ENCODE results near the gene RASAL3. TPM values are rescaled to one million over a fixed set of nuclear protein-coding genes. Genes with fewer than 3 reads are reported as not detected.
"Not testable (repeated sequence)": the region's sequence is repeated elsewhere in the genome, so short reads cannot be mapped to it uniquely, and the experiment has no call there.

RASAL3 gene
- total and polyA plus RNA-seq, 5 donors, result 0.66 to 2.5 (median 0.97) TPM

GRCh38 chr19:15495151-15495550 is 30.8 kb upstream of the RASAL3 start:
- Histone ChIP-seq H3K4me3 (ENCODE audit: low read length) (no peak overlapping the region), H3K27ac (ENCODE audit: low read length) (no peak overlapping the region)
- WGBS, result 87% methylated on average over 1 of the region's 1 CpG

DNA sequence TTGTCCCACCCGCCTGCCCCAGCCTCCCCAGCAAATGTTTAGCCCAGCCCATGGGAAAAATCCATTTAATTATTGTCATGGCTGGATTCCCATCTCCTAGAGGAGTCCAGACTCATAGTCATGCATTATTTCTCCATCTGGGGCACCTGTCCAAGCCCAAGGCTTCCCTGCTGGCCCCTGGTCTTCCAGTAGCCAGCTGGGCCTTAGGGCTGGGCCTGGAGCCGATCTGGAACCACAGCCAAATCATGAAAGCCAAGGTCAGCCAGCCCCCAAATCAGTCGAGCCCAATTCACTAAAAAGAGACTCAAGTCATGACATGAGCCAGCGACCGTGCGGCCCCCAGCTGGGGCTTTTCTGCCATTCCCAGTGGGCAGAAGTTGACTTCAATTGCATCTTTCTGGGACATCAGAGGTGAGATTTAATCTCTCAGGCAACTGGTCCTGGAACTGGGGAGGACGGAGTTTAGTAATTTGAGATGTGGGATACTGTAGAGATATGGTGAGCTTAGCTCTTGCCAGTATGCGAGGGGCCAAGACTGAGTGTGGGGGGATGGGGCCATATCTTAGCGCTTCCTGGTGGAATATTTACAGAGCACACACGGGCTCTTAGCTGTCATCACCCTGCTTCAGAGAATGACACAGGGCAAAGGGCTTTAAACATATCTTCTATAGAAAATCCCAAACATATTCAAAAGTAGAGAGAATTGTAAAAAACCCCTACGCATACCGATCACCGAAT is 24.3 kb upstream of the RASAL3 start:
- Histone ChIP-seq H3K4me1 (ENCODE audit: control insufficient read depth, insufficient read depth, low read length) (no peaks in the 10 kb centered on the region), H3K27ac (ENCODE audit: low read length) (no peak overlapping the region), H3K27me3 (ENCODE audit: control insufficient read depth, insufficient read depth) (no peaks in the 10 kb centered on the region), H3K4me3 (ENCODE audit: low read length) (no peak overlapping the region), H3K9me3 (ENCODE audit: control insufficient read depth, low read length) (no peaks in the 10 kb centered on the region)
- DNase-seq (peak; percentile 61 to 81 (median 73)), ATAC-seq (peak; percentile 45 to 80)
- WGBS, result 36% methylated on average over 13 of the region's 13 CpGs
- intact Hi-C loops (cut with DNase I), result no loop called here

More at GRCh38 chr19:15495151-15495550, 30.8 kb upstream of the RASAL3 start:
- H3K27me3 ChIP-seq (ENCODE audit: control insufficient read depth, insufficient read depth), result no peaks in the 10 kb centered on the region
- H3K9me3 ChIP-seq (ENCODE audit: control insufficient read depth, low read length), result no peaks in the 10 kb centered on the region
- DNase-seq (no peak), ATAC-seq (no peak)
- H3K4me1 ChIP-seq (ENCODE audit: control insufficient read depth, insufficient read depth, low read length), result no peaks in the 10 kb centered on the region
- intact Hi-C loops (cut with DNase I), result no loop called here

DNA sequence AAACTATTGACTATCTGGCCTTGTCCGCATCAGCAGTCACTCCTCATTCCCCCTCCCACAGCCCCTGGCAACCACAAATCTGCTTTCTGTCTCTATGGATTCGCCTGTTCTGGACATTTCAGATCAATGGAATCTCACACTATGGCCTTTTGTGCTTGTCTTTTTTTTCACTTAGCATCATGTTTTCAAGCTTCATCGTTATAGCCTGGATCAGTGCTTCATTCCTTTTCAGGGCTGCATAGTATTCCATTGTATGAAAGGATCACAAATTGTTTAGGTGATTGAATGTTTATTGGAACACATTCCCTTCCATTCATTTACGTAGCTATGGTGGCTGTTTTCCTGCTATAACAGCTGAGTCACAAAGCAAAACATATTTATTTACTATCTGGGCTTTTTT is 22.7 kb upstream of the RASAL3 start:
- 92% methylated on average over 4 of the region's 4 CpGs for WGBS
- no peak overlapping the region for H3K4me3 ChIP-seq (ENCODE audit: low read length)
- intact Hi-C loops (cut with DNase I), result no loop called here
- no peaks in the 10 kb centered on the region for H3K9me3 ChIP-seq (ENCODE audit: control insufficient read depth, low read length)
- ATAC-seq, result no peak
- no peaks in the 10 kb centered on the region for H3K4me1 ChIP-seq (ENCODE audit: control insufficient read depth, insufficient read depth, low read length)
- H3K27ac ChIP-seq (ENCODE audit: low read length), result no peak overlapping the region
- no peaks in the 10 kb centered on the region for H3K27me3 ChIP-seq (ENCODE audit: control insufficient read depth, insufficient read depth)
- no peak for DNase-seq

GRCh38 chr19:15485768-15486167 is 21.4 kb upstream of the RASAL3 start:
- intact Hi-C loops (cut with DNase I); H3K4me1 ChIP-seq (ENCODE audit: control insufficient read depth, insufficient read depth, low read length); ATAC-seq; H3K4me3 ChIP-seq (ENCODE audit: low read length); H3K27me3 ChIP-seq (ENCODE audit: control insufficient read depth, insufficient read depth); H3K27ac ChIP-seq (ENCODE audit: low read length); DNase-seq; H3K9me3 ChIP-seq (ENCODE audit: control insufficient read depth, low read length): not testable (repeated sequence)
- WGBS, result 92% methylated on average over 5 of the region's 5 CpGs

GRCh38 chr19:15480996-15481395 is 16.7 kb upstream of the RASAL3 start:
- H3K4me1 ChIP-seq (ENCODE audit: control insufficient read depth, insufficient read depth, low read length); H3K4me3 ChIP-seq (ENCODE audit: low read length); DNase-seq; H3K9me3 ChIP-seq (ENCODE audit: control insufficient read depth, low read length); H3K27me3 ChIP-seq (ENCODE audit: control insufficient read depth, insufficient read depth); ATAC-seq; H3K27ac ChIP-seq (ENCODE audit: low read length); intact Hi-C loops (cut with DNase I): not testable (repeated sequence)
- 87% methylated on average over 7 of the region's 7 CpGs for WGBS

DNA sequence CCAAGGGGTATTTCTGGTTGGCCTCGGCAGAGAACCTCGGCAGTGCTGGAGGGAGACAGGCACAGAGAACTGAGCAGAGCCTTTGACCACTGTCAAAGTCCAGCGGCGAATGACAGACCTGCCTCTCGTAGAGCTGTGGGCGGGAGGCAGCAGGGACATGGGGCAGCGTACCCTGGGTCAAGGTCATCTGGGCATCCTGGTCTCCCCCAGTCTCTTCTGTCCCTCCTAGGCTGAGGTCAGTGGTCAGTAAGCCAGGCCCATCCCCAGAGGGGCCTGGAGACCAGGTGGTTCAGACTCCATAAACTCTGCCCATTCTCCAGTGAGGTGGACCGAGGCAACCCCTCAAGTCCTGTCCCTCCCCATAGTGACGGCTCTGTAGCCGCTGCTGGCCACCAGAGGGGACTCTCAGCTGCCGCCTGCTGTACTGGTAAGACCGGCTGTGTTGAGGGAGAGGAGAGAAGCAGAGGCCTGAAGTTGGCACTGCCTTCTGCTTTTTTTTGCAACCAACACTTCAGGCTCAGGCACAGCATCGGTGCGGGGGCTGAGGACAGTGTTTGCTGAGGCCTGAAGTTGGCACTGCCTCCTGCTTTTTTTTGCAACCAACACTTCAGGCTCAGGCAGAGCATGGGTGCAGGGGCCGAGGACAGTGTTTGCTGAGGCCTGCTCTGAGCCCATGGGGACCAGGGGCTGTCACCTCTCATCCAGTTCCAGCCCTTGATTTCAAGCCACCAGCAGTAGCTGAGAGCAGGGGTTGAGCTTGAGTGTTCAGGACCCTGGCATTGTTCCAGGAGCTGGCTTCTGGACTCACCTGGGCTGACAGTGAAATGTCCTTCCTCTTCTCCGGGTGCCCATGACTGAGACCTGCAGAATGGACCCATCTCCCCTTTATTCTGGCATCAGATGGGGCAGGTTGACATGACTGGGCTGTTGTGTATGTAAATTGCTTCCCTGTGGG is 15.3 kb upstream of the RASAL3 start, which contains the start of gene PGLYRP2:
Gene PGLYRP2, minus strand, starts transcription at position 111 of the 955 bp plus-strand sequence. CDS start 130 bp downstream, outside the sequence.
- Histone ChIP-seq H3K27me3 (ENCODE audit: control insufficient read depth, insufficient read depth) (no peaks in the 10 kb centered on the region), H3K4me3 (ENCODE audit: low read length) (no peak within 1 kb of the TSS), H3K27ac (ENCODE audit: low read length) (no peak within 1 kb of the TSS), H3K4me1 (ENCODE audit: control insufficient read depth, insufficient read depth, low read length) (no peaks in the 10 kb centered on the region), H3K9me3 (ENCODE audit: control insufficient read depth, low read length) (no peaks in the 10 kb centered on the region)
- 54% methylated on average over 16 of the region's 16 CpGs for WGBS
- peak; percentile 29 to 70 (median 61) for DNase-seq
- peak; percentile 61 to 70 for ATAC-seq
- intact Hi-C loops (cut with DNase I), result loop anchor here in 1 of 4 donors (10.0 kb wide), 1 partner anchor 45 kb away; no protein-coding TSS in a partner anchor

DNA sequence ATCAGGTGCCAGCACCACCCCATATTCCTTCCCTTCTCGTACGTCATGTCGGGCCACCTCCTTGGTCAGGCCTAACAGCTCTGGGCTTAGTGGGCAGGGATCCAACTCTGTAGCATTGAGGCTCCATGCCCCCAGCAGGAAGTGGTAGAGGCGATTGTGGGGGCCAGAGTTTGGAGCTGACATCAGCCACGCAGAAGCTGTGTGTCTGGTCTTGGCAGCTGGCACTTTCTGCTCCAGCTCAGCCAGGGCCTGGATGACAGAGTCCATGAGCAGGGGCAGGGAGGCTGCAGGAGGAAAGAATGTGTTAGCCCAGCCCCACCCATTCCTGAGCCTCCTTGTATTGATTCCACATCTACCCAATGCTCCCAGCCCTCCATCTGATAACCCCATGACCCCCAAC is 12.0 kb upstream of the RASAL3 start:
- no peaks in the 10 kb centered on the region for H3K4me1 ChIP-seq (ENCODE audit: control insufficient read depth, insufficient read depth, low read length)
- H3K27me3 ChIP-seq (ENCODE audit: control insufficient read depth, insufficient read depth), result no peaks in the 10 kb centered on the region
- ATAC-seq, result no peak
- no peak overlapping the region for H3K4me3 ChIP-seq (ENCODE audit: low read length)
- DNase-seq, result no peak
- intact Hi-C loops (cut with DNase I), result loop anchor here in 1 of 4 donors (10.0 kb wide), 1 partner anchor 48 kb away; no protein-coding TSS in a partner anchor
- no peaks in the 10 kb centered on the region for H3K9me3 ChIP-seq (ENCODE audit: control insufficient read depth, low read length)
- no peak overlapping the region for H3K27ac ChIP-seq (ENCODE audit: low read length)
- 71% methylated on average over 5 of the region's 5 CpGs for WGBS

GRCh38 chr19:15475611-15476010 is 11.3 kb upstream of the RASAL3 start:
- no peaks in the 10 kb centered on the region for H3K4me1 ChIP-seq (ENCODE audit: control insufficient read depth, insufficient read depth, low read length)
- H3K9me3 ChIP-seq (ENCODE audit: control insufficient read depth, low read length), result no peaks in the 10 kb centered on the region
- no peak for DNase-seq
- no peak overlapping the region for H3K27ac ChIP-seq (ENCODE audit: low read length)
- H3K27me3 ChIP-seq (ENCODE audit: control insufficient read depth, insufficient read depth), result no peaks in the 10 kb centered on the region
- WGBS, result 94% methylated on average over 10 of the region's 10 CpGs
- H3K4me3 ChIP-seq (ENCODE audit: low read length), result no peak overlapping the region
- intact Hi-C loops (cut with DNase I), result loop anchor here in 1 of 4 donors (10.0 kb wide), 1 partner anchor 49 kb away; no protein-coding TSS in a partner anchor
- ATAC-seq, result no peak

- no peak for DNase-seq
- intact Hi-C loops (cut with DNase I), result loop anchor here in 1 of 4 donors (10.0 kb wide), 1 partner anchor 50 kb away; no protein-coding TSS in a partner anchor
- WGBS, result 79% methylated on average over 4 of the region's 4 CpGs
- no peak overlapping the region for H3K27ac ChIP-seq (ENCODE audit: low read length)
- no peaks in the 10 kb centered on the region for H3K27me3 ChIP-seq (ENCODE audit: control insufficient read depth, insufficient read depth)
- H3K9me3 ChIP-seq (ENCODE audit: control insufficient read depth, low read length), result no peaks in the 10 kb centered on the region
- H3K4me1 ChIP-seq (ENCODE audit: control insufficient read depth, insufficient read depth, low read length), result no peaks in the 10 kb centered on the region
- no peak overlapping the region for H3K4me3 ChIP-seq (ENCODE audit: low read length)
- no peak for ATAC-seq
Measured at GRCh38 chr19:15475169-15475568, 10.8 kb upstream of the RASAL3 start.

DNA sequence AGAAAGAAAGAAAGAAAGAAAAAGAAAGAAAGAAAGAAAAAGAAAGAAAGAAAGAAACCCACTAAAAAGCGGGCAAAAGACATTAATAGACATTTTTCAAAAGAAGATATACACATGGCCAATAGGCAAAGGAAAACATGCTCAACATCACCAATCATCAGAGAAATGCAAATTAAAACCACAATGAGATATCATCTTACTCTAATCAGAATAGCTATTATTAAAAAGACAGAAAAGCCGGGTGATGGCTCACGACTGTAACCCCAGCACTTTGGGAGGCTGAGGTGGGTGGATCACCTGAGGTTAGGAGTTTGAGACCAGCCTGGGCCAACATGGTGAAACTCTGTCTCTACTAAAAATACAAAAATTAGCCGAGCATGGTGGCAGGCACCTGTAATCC is 9.5 kb upstream of the RASAL3 start:
- not testable (repeated sequence) for H3K4me1 ChIP-seq (ENCODE audit: control insufficient read depth, insufficient read depth, low read length); DNase-seq; H3K9me3 ChIP-seq (ENCODE audit: control insufficient read depth, low read length); H3K27me3 ChIP-seq (ENCODE audit: control insufficient read depth, insufficient read depth); H3K27ac ChIP-seq (ENCODE audit: low read length); H3K4me3 ChIP-seq (ENCODE audit: low read length); ATAC-seq
- 79% methylated on average over 4 of the region's 4 CpGs for WGBS
- intact Hi-C loops (cut with DNase I), result loop anchor here in 1 of 4 donors (10.0 kb wide), 1 partner anchor 51 kb away; no protein-coding TSS in a partner anchor

All from right cardiac atrium (tissue), 5 donors.